Measurements from ENCODE around the gene CIITA. TPM values are rescaled to one million over a fixed set of nuclear protein-coding genes. Genes with fewer than 3 reads are reported as not detected.
"Not testable (repeated sequence)": the region's sequence is repeated elsewhere in the genome, so short reads cannot be mapped to it uniquely, and the experiment has no call there.

The CIITA gene
- total RNA-seq, 4 donors from 2014 or later, result 14.0 to 20.1 (median 17.9) TPM

GRCh38 chr16:10926867-10927266, 49.9 kb downstream of the CIITA start:
- 92 to 95% methylated on average over 5 of the region's 5 CpGs for WGBS, 2 donors
- TF ChIP-seq POLR2A (IDR thresholded peaks at IDR 0.05), result no peak
- TF ChIP-seq CTCF (IDR thresholded peaks at IDR 0.05), result no peak
- intact Hi-C loops (cut with DNase I; ENCODE audit: low total_unique reads), result no loop called here

DNA sequence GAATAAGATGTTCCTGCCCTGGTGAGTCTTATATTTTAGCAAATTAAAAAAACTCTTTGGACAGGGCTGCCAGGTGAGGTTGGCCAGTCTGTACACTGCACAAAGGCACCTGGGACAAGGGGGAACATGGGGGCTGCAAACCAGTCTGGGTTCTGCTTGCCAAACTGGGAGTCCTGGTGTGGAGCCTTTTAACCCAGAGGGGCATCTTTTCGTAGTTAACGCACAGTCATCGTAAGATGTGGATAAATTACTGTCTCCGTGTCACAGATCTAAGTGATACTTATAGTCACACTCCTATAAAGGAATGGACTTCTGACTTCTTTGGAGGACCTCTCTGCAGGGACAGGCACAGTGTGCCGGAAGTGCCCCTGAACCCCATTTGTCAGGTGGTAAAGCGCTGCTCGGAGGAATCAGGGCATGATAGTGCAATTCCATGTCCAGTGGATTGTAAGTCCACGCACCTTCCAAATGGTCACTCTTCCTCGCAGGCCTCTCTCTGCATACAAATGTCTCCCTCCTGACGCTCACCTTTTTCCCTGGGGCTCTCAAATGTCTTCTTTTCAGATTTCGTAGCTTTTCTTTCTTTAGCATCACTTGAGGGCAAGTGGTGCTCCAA, 50.6 kb downstream of the CIITA start:
- H3K4me3 ChIP-seq (ENCODE audit: low read depth, poor library complexity, severe bottlenecking), result no peak overlapping the region
- intact Hi-C loops (cut with DNase I; ENCODE audit: low total_unique reads), result no loop called here
- TF ChIP-seq POLR2A (IDR thresholded peaks at IDR 0.05), result no peak
- no peak for TF ChIP-seq CTCF (IDR thresholded peaks at IDR 0.05)
- WGBS, 2 donors, result 94 to 97% methylated on average over 11 of the region's 11 CpGs
- DNase-seq (ENCODE audit: low spot score in 2 of 2), result no peak

More at GRCh38 chr16:10926867-10927266, 49.9 kb downstream of the CIITA start:
- DNase-seq (ENCODE audit: low spot score in 2 of 2), result no peak
- no peak overlapping the region for H3K4me3 ChIP-seq (ENCODE audit: low read depth, poor library complexity, severe bottlenecking)

GRCh38 chr16:10929097-10929496, 52.1 kb downstream of the CIITA start:
- intact Hi-C loops (cut with DNase I; ENCODE audit: low total_unique reads); DNase-seq (ENCODE audit: low spot score in 2 of 2); H3K4me3 ChIP-seq (ENCODE audit: low read depth, poor library complexity, severe bottlenecking): not testable (repeated sequence)
- 84 to 85% methylated on average over 12 of the region's 12 CpGs for WGBS, 2 donors

DNA sequence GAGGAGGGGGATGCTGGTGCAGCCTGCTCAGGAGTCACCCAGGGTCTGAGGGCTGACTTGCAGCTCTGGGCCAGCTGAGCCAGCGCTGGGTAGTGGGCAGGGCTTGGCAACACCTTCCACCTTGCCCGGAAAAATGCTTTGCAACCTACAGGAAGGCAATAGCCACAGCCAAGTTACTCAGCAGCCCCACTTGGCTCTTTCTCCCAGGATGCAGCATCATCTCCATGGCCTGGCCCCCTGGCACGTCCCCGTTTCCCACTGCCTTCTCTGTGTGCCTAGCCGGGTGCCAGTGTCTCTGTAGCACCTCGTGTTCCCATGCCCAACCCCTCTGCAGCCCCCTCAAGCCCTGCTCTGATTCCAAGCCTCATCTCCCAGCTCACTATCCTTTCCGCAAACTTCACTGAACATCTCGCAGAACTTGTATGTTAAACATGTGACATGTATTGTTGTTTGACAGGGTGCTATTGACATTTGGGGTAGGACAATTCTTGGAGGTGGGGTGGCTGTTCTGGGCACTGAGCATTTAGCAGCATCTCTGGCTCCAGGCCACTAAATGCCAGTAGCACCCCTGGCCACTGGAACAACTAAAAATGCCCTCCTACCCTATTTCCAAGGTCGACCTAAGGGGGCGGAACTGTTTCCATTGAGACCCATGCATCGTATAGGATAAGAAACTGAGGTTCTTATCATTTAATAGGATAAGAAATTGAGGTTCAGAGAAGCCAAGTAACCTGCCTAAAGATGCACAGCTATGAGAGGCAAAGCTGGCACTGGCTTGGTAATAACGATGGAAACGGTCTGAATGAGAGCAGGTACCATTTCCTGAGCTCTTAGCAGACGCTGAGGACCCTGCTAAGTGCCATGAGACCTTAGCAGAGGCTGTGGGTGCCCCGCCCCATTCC, 53.1 kb downstream of the CIITA start:
- DNase-seq (ENCODE audit: low spot score in 2 of 2), result no peak
- TF ChIP-seq POLR2A (IDR thresholded peaks at IDR 0.05), result no peak
- TF ChIP-seq CTCF (IDR thresholded peaks at IDR 0.05), result no peak
- intact Hi-C loops (cut with DNase I; ENCODE audit: low total_unique reads), result no loop called here
- WGBS, 2 donors, result 72 to 74% methylated on average over 15 of the region's 15 CpGs
- no peak overlapping the region for H3K4me3 ChIP-seq (ENCODE audit: low read depth, poor library complexity, severe bottlenecking)

DNA sequence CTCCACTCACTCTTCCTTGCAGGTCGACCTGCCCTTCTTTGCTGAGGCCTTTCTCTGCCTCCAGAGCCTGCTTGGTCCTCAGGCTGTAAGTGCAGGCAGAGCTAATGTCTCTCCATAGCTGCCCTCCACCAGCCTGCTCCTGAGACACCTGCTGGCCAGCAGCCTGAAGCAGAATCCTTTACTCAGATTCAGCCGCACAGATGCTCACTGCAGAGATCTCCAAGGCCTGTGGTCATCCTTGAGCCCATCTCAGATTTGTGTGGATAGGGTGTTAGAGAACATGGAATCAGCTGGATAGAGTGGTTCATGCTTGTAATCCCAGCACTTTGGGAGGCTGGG, 53.7 kb downstream of the CIITA start:
- WGBS, 2 donors, result 79 to 82% methylated on average over 2 of the region's 2 CpGs
- H3K4me3 ChIP-seq (ENCODE audit: low read depth, poor library complexity, severe bottlenecking), result no peak overlapping the region
- intact Hi-C loops (cut with DNase I; ENCODE audit: low total_unique reads), result no loop called here
- DNase-seq (ENCODE audit: low spot score in 2 of 2), result no peak
- TF ChIP-seq POLR2A (IDR thresholded peaks at IDR 0.05) (no peak), CTCF (IDR thresholded peaks at IDR 0.05) (no peak)

GRCh38 chr16:10931134-10931533, 54.1 kb downstream of the CIITA start:
- WGBS, 2 donors, result 77 to 79% methylated on average over 7 of the region's 7 CpGs
- intact Hi-C loops (cut with DNase I; ENCODE audit: low total_unique reads), result no loop called here
- no peak for TF ChIP-seq CTCF (IDR thresholded peaks at IDR 0.05)
- TF ChIP-seq POLR2A (IDR thresholded peaks at IDR 0.05), result no peak
- DNase-seq (ENCODE audit: low spot score in 2 of 2), result no peak
- no peak overlapping the region for H3K4me3 ChIP-seq (ENCODE audit: low read depth, poor library complexity, severe bottlenecking)

Measured in lower leg skin (tissue), 4 donors.